ENCODE results near the gene EVC2. TPM values are rescaled to one million over a fixed set of nuclear protein-coding genes. Genes with fewer than 3 reads are reported as not detected.
"Not testable (repeated sequence)": the region's sequence is repeated elsewhere in the genome, so short reads cannot be mapped to it uniquely, and the experiment has no call there.

EVC2 gene
- total RNA-seq, 1 donor from 2014 or later, result 0.43 TPM

GRCh38 chr4:5615496-5616075 lies 92.8 kb downstream of the EVC2 start:
- no peaks in the 10 kb centered on the region for H3K9me3 Mint-ChIP-seq
- H3K4me3 Mint-ChIP-seq (ENCODE audit: low read depth), result no peak overlapping the region
- DNase-seq (ENCODE audit: low spot score), result no peak
- intact Hi-C loops (cut with micrococcal nuclease), result no loop called here
- H3K27me3 Mint-ChIP-seq (ENCODE audit: low read depth), result no peaks in the 10 kb centered on the region
- no peaks in the 10 kb centered on the region for H3K36me3 Mint-ChIP-seq (ENCODE audit: low read depth)
- H3K4me1 Mint-ChIP-seq (ENCODE audit: low read depth), result no peaks in the 10 kb centered on the region
- H3K27ac Mint-ChIP-seq, result no peak overlapping the region

DNA sequence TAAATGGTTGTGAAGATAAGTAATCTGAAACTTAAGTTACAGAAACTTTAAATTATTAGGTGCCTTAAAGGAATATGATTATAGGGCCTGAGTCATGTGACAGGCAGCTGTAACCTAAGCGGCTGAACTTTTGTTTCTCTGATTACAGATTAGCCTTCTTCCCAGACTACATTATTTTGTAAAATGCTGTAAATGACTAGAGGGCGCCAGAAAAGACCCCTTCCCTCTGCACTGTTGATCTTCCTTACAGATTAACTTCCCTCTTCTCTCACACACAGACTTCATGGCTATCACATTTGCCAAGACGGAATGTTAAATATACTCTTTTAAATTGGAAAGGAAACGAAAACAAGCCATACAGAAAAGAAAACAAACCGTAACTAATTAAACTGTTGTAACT lies 96.6 kb downstream of the EVC2 start:
- Mint-ChIP-seq H3K4me3 (ENCODE audit: low read depth) (no peak overlapping the region), H3K4me1 (ENCODE audit: low read depth) (no peaks in the 10 kb centered on the region), H3K27me3 (ENCODE audit: low read depth) (no peaks in the 10 kb centered on the region), H3K9me3 (no peaks in the 10 kb centered on the region), H3K36me3 (ENCODE audit: low read depth) (no peaks in the 10 kb centered on the region), H3K27ac (no peak overlapping the region)
- intact Hi-C loops (cut with micrococcal nuclease), result no loop called here
- no peak for DNase-seq (ENCODE audit: low spot score)

DNA sequence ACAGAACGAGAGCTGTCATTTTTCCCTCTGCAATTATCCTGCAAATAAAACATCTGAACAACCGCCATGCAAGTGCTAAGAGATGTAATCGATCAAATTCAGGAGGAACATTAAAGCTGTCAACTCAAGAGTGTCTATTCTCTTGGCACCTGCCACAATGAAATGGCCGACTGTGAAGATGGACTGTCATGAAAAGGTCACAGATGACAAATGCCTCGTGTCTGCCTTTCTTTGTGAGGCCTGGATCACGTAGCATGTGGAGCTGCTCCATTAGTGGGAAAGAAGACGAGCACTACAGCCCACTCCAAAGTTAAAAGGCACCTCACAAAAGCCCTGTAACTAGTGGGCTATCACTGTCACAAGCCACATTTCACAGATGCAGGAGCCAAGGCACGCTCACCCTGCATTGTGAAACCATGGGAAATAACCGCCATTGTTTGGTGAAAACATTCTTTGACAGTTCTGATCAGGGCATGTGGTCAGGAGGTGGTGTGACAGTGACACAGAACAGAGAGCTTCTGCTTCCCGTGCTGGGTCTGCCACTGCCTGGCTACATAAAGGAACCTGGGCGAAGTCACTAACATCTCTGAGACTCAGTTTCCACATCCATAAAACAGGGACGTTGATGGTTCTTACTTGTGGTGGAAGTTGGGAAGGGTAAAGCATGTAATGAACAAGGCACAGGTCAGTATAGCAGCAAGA lies 98.9 kb downstream of the EVC2 start:
- Mint-ChIP-seq H3K36me3 (ENCODE audit: low read depth) (no peaks in the 10 kb centered on the region), H3K4me1 (ENCODE audit: low read depth) (no peaks in the 10 kb centered on the region), H3K9me3 (no peaks in the 10 kb centered on the region), H3K4me3 (ENCODE audit: low read depth) (no peak overlapping the region), H3K27ac (no peak overlapping the region), H3K27me3 (ENCODE audit: low read depth) (no peaks in the 10 kb centered on the region)
- no peak for DNase-seq (ENCODE audit: low spot score)
- intact Hi-C loops (cut with micrococcal nuclease), result no loop called here

DNA sequence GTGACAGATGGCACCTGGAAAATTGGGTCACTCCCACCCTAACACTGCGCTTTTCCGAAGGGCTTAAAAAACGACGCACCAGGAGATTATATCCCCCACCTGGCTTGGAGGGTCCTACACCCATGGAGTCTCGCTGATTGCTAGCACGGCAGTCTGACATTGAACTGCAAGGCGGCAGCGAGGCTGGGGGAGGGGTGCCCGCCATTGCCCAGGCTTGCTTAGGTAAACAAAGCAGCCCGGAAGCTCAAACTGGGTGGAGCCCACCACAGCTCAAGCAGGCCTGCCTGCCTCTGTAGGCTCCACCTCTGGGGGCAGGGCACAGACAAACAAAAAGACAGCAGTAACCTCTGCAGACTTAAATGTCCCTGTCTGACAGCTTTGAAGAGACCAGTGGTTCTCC lies 114.5 kb downstream of the EVC2 start:
- H3K36me3 Mint-ChIP-seq (ENCODE audit: low read depth); intact Hi-C loops (cut with micrococcal nuclease); H3K27me3 Mint-ChIP-seq (ENCODE audit: low read depth); H3K4me3 Mint-ChIP-seq (ENCODE audit: low read depth); DNase-seq (ENCODE audit: low spot score); H3K27ac Mint-ChIP-seq; H3K9me3 Mint-ChIP-seq; H3K4me1 Mint-ChIP-seq (ENCODE audit: low read depth): not testable (repeated sequence)

GRCh38 chr4:5592272-5592671 lies 116.1 kb downstream of the EVC2 start:
- H3K9me3 Mint-ChIP-seq, result peaks cover 9% of the 10 kb centered on the region
- H3K4me1 Mint-ChIP-seq (ENCODE audit: low read depth), result no peaks in the 10 kb centered on the region
- no peak for DNase-seq (ENCODE audit: low spot score)
- H3K36me3 Mint-ChIP-seq (ENCODE audit: low read depth), result no peaks in the 10 kb centered on the region
- intact Hi-C loops (cut with micrococcal nuclease), result no loop called here
- no peak overlapping the region for H3K4me3 Mint-ChIP-seq (ENCODE audit: low read depth)
- H3K27ac Mint-ChIP-seq, result no peak overlapping the region
- H3K27me3 Mint-ChIP-seq (ENCODE audit: low read depth), result no peaks in the 10 kb centered on the region

GRCh38 chr4:5589495-5589894 lies 118.9 kb downstream of the EVC2 start:
- no peak overlapping the region for H3K4me3 Mint-ChIP-seq (ENCODE audit: low read depth)
- H3K9me3 Mint-ChIP-seq, result peaks cover 11% of the 10 kb centered on the region
- DNase-seq (ENCODE audit: low spot score), result no peak
- no peaks in the 10 kb centered on the region for H3K36me3 Mint-ChIP-seq (ENCODE audit: low read depth)
- H3K4me1 Mint-ChIP-seq (ENCODE audit: low read depth), result no peaks in the 10 kb centered on the region
- no peaks in the 10 kb centered on the region for H3K27me3 Mint-ChIP-seq (ENCODE audit: low read depth)
- H3K27ac Mint-ChIP-seq, result no peak overlapping the region
- intact Hi-C loops (cut with micrococcal nuclease), result no loop called here

DNA sequence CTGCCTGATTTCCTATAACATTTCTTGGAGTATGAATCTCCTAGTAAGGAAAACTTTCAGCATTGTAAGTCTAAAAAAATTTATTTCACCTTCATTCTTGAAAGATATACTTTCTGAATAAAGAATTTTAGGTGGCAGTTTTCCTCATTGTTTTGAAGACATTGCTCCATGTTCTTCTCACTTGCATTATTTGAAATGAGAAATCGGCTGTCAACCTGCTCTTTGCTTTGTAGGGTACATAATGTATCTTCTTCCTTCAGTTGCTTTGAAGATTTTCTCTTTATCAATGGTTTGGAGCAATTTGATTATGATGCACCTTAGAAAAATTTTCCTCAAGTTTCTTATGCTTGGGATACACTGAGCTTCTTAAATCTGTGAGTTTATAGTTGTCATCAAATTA lies 120.3 kb downstream of the EVC2 start:
- intact Hi-C loops (cut with micrococcal nuclease), result no loop called here
- Mint-ChIP-seq H3K9me3 (peaks cover 11% of the 10 kb centered on the region), H3K36me3 (ENCODE audit: low read depth) (no peaks in the 10 kb centered on the region), H3K27ac (no peak overlapping the region), H3K4me3 (ENCODE audit: low read depth) (no peak overlapping the region), H3K27me3 (ENCODE audit: low read depth) (no peaks in the 10 kb centered on the region), H3K4me1 (ENCODE audit: low read depth) (no peaks in the 10 kb centered on the region)
- no peak for DNase-seq (ENCODE audit: low spot score)

DNA sequence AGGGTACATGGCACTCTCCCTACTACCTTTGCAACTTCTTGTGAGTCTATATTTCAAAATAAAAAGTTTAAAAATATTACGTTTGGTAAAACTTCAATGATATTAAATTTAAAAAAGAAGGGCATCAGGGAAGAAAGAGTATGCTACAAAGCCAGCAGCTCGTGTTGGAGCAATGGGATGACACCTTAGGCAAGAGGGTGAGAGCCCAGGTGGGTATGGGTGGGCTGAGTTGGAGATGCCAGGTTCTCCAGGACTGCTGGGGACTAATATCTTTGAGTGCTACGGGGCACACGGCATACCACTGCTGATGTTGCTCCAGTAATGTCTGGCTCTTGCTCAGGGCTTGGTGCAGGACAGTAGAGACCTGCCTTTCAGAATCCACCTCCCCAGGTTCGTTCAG lies 132.4 kb downstream of the EVC2 start:
- Mint-ChIP-seq H3K4me3 (ENCODE audit: low read depth) (no peak overlapping the region), H3K27me3 (ENCODE audit: low read depth) (no peaks in the 10 kb centered on the region), H3K27ac (no peak overlapping the region), H3K9me3 (peaks cover 2% of the 10 kb centered on the region), H3K36me3 (ENCODE audit: low read depth) (no peaks in the 10 kb centered on the region), H3K4me1 (ENCODE audit: low read depth) (no peaks in the 10 kb centered on the region)
- no peak for DNase-seq (ENCODE audit: low spot score)
- intact Hi-C loops (cut with micrococcal nuclease), result no loop called here

DNA sequence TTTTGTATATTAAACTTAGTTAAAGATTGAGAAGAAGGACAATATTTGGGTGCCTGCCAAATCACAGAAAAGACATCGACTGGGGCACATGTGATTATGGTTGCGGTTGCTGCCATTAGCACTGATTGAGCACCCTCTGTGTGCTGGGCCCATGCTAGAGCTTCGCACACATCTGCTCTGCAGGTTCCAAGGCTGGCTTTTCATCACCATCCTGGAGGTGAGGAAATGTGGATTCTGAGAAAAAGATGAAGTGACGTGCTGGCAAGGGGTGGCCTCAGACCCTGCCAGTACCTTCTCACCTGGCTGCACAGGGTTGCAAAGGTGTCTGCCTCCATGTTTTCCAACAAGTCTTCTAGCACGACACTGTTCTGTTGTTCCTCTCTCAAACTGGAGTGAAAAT lies 134.0 kb downstream of the EVC2 start:
- H3K27me3 Mint-ChIP-seq (ENCODE audit: low read depth), result no peaks in the 10 kb centered on the region
- no peaks in the 10 kb centered on the region for H3K4me1 Mint-ChIP-seq (ENCODE audit: low read depth)
- H3K36me3 Mint-ChIP-seq (ENCODE audit: low read depth), result no peaks in the 10 kb centered on the region
- H3K4me3 Mint-ChIP-seq (ENCODE audit: low read depth), result no peak overlapping the region
- H3K9me3 Mint-ChIP-seq, result no peaks in the 10 kb centered on the region
- no peak overlapping the region for H3K27ac Mint-ChIP-seq
- DNase-seq (ENCODE audit: low spot score), result no peak
- intact Hi-C loops (cut with micrococcal nuclease), result no loop called here

- H3K27me3 Mint-ChIP-seq (ENCODE audit: low read depth), result no peaks in the 10 kb centered on the region
- no peak for DNase-seq (ENCODE audit: low spot score)
- no peak overlapping the region for H3K4me3 Mint-ChIP-seq (ENCODE audit: low read depth)
- intact Hi-C loops (cut with micrococcal nuclease), result no loop called here
- H3K4me1 Mint-ChIP-seq (ENCODE audit: low read depth), result no peaks in the 10 kb centered on the region
- H3K9me3 Mint-ChIP-seq, result no peaks in the 10 kb centered on the region
- H3K27ac Mint-ChIP-seq, result no peak overlapping the region
- H3K36me3 Mint-ChIP-seq (ENCODE audit: low read depth), result no peaks in the 10 kb centered on the region
Measured at GRCh38 chr4:5573965-5574364, 134.4 kb downstream of the EVC2 start.

- H3K36me3 Mint-ChIP-seq (ENCODE audit: low read depth), result no peaks in the 10 kb centered on the region
- DNase-seq (ENCODE audit: low spot score), result no peak
- H3K4me3 Mint-ChIP-seq (ENCODE audit: low read depth), result no peak overlapping the region
- H3K27me3 Mint-ChIP-seq (ENCODE audit: low read depth), result no peaks in the 10 kb centered on the region
- H3K27ac Mint-ChIP-seq, result no peak overlapping the region
- H3K4me1 Mint-ChIP-seq (ENCODE audit: low read depth), result no peaks in the 10 kb centered on the region
- H3K9me3 Mint-ChIP-seq, result peaks cover 2% of the 10 kb centered on the region
- intact Hi-C loops (cut with micrococcal nuclease), result no loop called here
Measured at GRCh38 chr4:5572751-5573150, 135.6 kb downstream of the EVC2 start.

DNA sequence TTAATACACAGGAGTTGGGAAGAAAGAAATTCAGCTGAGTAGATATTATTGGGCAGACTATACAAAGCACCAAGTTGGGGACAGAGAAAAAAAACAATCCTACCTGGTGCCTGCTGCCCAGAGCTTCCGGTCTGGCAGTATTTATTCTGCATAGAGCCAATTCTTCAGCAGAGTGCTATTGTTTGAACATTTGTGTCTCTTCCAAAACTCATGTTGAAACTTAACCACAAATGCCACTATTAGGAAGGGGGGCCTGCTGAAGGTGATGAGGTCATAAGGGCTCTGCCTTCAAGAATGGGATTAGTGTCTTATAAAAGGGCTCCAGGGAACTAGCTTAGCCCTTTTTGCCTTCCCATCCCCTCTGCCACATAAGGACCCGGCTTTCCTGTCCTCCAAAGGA lies 136.2 kb downstream of the EVC2 start:
- intact Hi-C loops (cut with micrococcal nuclease), result no loop called here
- DNase-seq (ENCODE audit: low spot score), result no peak
- Mint-ChIP-seq H3K4me1 (ENCODE audit: low read depth) (no peaks in the 10 kb centered on the region), H3K9me3 (peaks cover 5% of the 10 kb centered on the region), H3K27ac (no peak overlapping the region), H3K4me3 (ENCODE audit: low read depth) (no peak overlapping the region), H3K36me3 (ENCODE audit: low read depth) (no peaks in the 10 kb centered on the region), H3K27me3 (ENCODE audit: low read depth) (no peaks in the 10 kb centered on the region)

DNA sequence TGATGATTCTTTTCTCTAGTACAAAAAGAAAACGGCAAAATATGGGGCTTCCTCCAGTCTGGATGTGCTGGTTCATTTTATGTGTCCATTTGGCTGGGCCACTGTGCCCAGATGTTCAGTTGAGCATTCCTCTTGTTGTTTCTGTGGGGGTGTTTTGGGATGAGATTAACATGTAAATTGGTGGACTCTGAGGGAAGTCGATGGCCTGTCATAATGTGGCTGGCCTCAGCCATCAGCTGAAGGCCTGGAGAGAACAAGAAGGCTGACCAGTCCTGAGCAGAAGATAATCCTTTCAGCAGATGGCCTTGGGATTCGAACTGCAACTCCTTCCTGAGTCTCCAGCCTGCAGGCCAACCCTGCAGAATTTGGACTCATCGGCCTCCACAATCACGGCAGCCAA lies 136.7 kb downstream of the EVC2 start:
- DNase-seq (ENCODE audit: low spot score), result no peak
- no peaks in the 10 kb centered on the region for H3K36me3 Mint-ChIP-seq (ENCODE audit: low read depth)
- no peak overlapping the region for H3K4me3 Mint-ChIP-seq (ENCODE audit: low read depth)
- H3K27ac Mint-ChIP-seq, result no peak overlapping the region
- H3K9me3 Mint-ChIP-seq, result peaks cover 5% of the 10 kb centered on the region
- no peaks in the 10 kb centered on the region for H3K4me1 Mint-ChIP-seq (ENCODE audit: low read depth)
- intact Hi-C loops (cut with micrococcal nuclease), result no loop called here
- no peaks in the 10 kb centered on the region for H3K27me3 Mint-ChIP-seq (ENCODE audit: low read depth)

- peaks cover 5% of the 10 kb centered on the region for H3K9me3 Mint-ChIP-seq
- no peak for DNase-seq (ENCODE audit: low spot score)
- no peaks in the 10 kb centered on the region for H3K36me3 Mint-ChIP-seq (ENCODE audit: low read depth)
- H3K27ac Mint-ChIP-seq, result no peak overlapping the region
- H3K4me3 Mint-ChIP-seq (ENCODE audit: low read depth), result no peak overlapping the region
- no peaks in the 10 kb centered on the region for H3K27me3 Mint-ChIP-seq (ENCODE audit: low read depth)
- intact Hi-C loops (cut with micrococcal nuclease), result no loop called here
- no peaks in the 10 kb centered on the region for H3K4me1 Mint-ChIP-seq (ENCODE audit: low read depth)
Measured at GRCh38 chr4:5569451-5569850, 138.9 kb downstream of the EVC2 start.

Data from activated T-helper 2 cell treated with anti-CD3 and anti-CD28 coated beads, Interferon-gamma antibody, Interleukin-2, Interleukin-4, amounts not matched to agents 10 μg/mL and 5 μg/mL and 100 μg/mL, durations not matched to agents 14 hours and 24 hours and 36 hours (primary cell).